Duodenal mucosa (tissue), 2 donors: ENCODE measurements around the gene NF1.

Source experiments
- H3K27ac ChIP-seq: one replicate; pipeline ENCODE4 v1.7.0; 2013; ENCODE audit warnings: low read depth, low read length
- H3K27me3 ChIP-seq, 2 donors: one replicate each; pipeline ENCODE4 v1.7.0; 2013; ENCODE audit warnings: low read length in 2 of 2, control low read depth in 1 of 2; ENCODE audit not compliant: insufficient read depth in 2 of 2, control insufficient read depth in 1 of 2
- H3K36me3 ChIP-seq, 2 donors: one replicate each; pipeline ENCODE4 v1.7.0; 2013; ENCODE audit warnings: low read length in 2 of 2, control low read depth in 1 of 2; ENCODE audit not compliant: insufficient read depth in 2 of 2, control insufficient read depth in 1 of 2
- H3K4me1 ChIP-seq, 2 donors: one replicate each; pipeline ENCODE4 v1.7.0; 2013; ENCODE audit warnings: low read length in 2 of 2, control low read depth in 1 of 2; ENCODE audit not compliant: insufficient read depth in 2 of 2, control insufficient read depth in 1 of 2
- H3K4me3 ChIP-seq, 2 donors: one replicate each; pipeline ENCODE4 v1.7.0; 2013; ENCODE audit warnings: low read length in 2 of 2, low read depth in 1 of 2
- H3K9ac ChIP-seq, 2 donors: one replicate each; pipeline ENCODE4 v1.7.0; 2013; ENCODE audit warnings: low read length in 2 of 2, low read depth in 1 of 2
- H3K9me3 ChIP-seq, 2 donors: one replicate each; pipeline ENCODE4 v1.7.0; 2013; ENCODE audit warnings: low read length in 2 of 2, control low read depth in 1 of 2; ENCODE audit not compliant: control insufficient read depth in 1 of 2

NF1 gene

DNA sequence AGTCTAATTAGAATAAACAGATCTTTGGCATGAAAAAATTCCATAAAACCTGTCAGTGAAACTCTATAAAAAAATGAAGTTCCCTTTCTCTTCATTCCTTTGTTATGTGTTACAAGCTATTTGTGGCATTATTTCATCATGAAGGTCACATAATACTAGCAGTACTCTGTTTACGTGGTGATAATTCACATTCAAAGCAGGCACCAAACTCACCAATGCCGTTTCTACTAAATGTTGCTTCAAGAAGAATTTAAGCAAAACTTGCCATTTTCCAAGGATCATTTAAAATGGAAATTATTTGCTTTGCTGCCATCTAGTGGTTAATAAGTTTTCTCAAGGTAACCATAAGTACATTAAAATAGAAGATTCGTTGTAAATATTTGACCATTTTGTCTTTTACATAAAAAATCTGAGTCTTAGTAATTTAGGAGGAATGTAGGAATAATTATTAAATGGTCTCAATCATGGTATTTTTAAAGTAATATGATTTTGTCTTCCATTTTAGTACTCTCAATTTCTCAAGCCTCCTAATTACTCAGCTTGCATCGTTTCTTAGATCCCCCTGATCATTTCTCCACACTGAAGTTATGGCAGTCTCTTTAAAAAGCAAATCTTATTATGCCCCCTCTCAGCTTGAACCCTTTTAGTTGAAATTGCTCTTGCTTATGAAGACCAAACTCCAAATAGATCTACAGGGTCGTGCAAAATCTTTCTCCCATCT lies 121.4 kb downstream of the NF1 start:
- Histone ChIP-seq H3K27ac (no peak overlapping the region), H3K9ac (no peak overlapping the region)

DNA sequence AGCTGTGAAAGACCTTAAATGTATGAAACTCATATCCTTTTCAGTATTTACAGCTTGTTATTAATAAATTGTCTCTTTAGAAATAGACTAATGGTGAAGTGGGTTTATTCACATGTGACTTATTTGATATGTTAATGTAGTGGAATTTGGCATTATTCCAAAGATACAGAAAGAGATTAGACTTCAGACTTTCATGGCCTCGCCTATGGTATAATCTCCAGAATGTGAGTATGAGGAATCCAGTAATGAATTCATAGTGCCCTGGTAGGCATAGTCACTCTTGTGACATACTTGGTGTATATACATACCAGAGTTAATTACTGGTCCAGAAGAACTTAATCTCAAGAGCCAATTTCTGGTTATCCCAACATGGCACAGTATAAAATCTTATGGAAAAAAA lies 129.6 kb downstream of the NF1 start:
- Histone ChIP-seq H3K27ac (no peak overlapping the region), H3K9me3 (no peaks in the 10 kb centered on the region), H3K4me1 (no peaks in the 10 kb centered on the region), H3K27me3 (no peaks in the 10 kb centered on the region), H3K4me3 (no peak overlapping the region), H3K36me3 (peaks cover 4 to 14% of the 10 kb centered on the region in 2 donors), H3K9ac (no peak overlapping the region)

More for the DNA sequence above, 121.4 kb downstream of the NF1 start:
- Histone ChIP-seq H3K4me1 (no peaks in the 10 kb centered on the region), H3K36me3 (peaks cover 7 to 16% of the 10 kb centered on the region in 2 donors), H3K27me3 (no peaks in the 10 kb centered on the region), H3K9me3 (no peaks in the 10 kb centered on the region), H3K4me3 (no peak overlapping the region)

DNA sequence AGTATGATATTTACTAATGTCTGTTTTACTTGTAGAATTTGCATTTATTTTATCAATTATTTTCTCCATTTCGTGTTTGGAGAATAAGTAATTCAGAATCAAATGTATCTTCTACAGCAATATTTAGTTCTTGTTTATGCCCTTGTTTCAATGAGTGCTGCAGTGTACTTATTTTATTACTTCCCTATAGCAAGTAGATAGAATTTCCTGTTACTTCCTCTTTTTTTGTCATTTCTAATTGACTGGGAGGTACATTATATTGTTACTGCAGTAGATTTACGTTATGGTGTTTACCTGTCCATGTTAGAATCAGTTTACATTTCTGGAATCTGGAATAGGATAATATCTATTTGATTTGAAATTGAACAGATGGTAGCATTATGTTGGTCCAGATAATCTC lies 131.1 kb downstream of the NF1 start:
- H3K27ac ChIP-seq, result no peak overlapping the region
- no peaks in the 10 kb centered on the region for H3K27me3 ChIP-seq
- peaks cover 0 to 22% of the 10 kb centered on the region in 2 donors for H3K36me3 ChIP-seq
- H3K9me3 ChIP-seq, result no peaks in the 10 kb centered on the region
- no peak overlapping the region for H3K4me3 ChIP-seq
- no peaks in the 10 kb centered on the region for H3K4me1 ChIP-seq
- H3K9ac ChIP-seq, result no peak overlapping the region

DNA sequence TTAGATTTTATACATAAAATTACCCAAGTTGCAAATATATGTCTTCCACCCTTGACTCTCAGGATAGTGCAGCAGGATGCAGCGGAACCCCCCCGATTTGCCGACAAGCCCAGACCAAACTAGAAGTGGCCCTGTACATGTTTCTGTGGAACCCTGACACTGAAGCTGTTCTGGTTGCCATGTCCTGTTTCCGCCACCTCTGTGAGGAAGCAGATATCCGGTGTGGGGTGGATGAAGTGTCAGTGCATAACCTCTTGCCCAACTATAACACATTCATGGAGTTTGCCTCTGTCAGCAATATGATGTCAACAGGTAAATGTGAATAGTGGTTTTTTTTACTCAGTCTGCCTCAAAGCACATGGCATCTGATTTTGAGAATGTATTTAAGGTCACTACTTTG lies 131.6 kb downstream of the NF1 start:
- Histone ChIP-seq H3K36me3 (peaks cover 0 to 22% of the 10 kb centered on the region in 2 donors), H3K27me3 (no peaks in the 10 kb centered on the region), H3K9ac (no peak overlapping the region), H3K4me3 (no peak overlapping the region), H3K4me1 (no peaks in the 10 kb centered on the region), H3K27ac (no peak overlapping the region), H3K9me3 (no peaks in the 10 kb centered on the region)

DNA sequence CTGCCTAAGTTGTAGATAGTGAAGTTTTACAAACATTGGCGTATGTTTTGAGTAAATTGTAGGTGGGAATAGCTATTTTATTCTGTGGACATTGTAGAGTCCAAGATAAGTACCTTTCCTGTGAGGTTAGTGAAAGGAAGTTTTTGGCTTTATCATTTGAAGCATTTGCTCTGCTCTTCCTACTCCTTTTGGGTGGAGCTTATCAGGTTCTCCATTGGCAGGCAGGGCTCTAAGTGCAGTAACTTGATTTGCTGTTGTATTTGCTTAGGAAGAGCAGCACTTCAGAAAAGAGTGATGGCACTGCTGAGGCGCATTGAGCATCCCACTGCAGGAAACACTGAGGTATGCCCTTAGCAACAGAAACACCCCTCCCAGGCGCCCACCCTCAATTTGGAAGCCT lies 132.2 kb downstream of the NF1 start:
- Histone ChIP-seq H3K27ac (no peak overlapping the region), H3K9ac (no peak overlapping the region), H3K27me3 (no peaks in the 10 kb centered on the region), H3K4me3 (no peak overlapping the region), H3K4me1 (no peaks in the 10 kb centered on the region), H3K9me3 (no peaks in the 10 kb centered on the region), H3K36me3 (peaks cover 0 to 22% of the 10 kb centered on the region in 2 donors)

DNA sequence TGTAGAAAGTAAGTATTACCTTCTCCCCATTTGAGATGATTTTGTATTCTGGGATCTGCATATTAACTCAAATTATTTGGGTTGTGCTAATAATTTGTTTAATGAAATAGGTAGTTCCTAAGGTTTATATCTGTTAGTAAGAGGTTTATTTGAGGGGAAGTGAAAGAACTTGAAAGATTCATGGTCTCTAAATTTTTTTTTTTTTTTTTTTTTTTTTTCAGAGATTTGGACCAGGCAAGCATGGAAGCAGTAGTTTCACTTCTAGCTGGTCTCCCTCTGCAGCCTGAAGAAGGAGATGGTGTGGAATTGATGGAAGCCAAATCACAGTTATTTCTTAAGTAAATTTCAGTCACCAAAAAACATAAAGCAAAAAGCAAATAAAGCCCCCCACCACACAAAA lies 137.1 kb downstream of the NF1 start:
- Histone ChIP-seq H3K27me3 (no peaks in the 10 kb centered on the region), H3K9me3 (no peaks in the 10 kb centered on the region), H3K9ac (no peak overlapping the region), H3K4me1 (no peaks in the 10 kb centered on the region), H3K36me3 (peaks cover 10 to 48% of the 10 kb centered on the region in 2 donors), H3K4me3 (no peak overlapping the region), H3K27ac (no peak overlapping the region)

DNA sequence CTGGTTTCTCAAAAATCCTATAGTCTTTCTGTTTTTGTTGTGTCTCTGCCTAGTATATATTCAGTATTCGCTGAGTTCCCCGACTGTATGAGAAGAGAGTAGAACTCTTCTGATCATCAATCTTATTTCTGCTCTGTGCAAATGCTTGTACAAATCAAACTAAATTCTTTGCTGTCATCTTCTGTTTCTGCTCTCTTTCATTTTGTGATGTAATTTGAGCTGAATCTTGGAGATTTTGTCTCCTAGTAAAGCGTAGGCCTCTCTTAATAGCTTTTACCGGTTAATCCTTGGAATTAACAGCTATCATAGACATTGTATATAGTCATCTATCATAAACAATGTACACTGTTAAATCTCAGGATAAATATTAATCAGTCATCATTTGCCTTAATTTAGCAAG lies 140.3 kb downstream of the NF1 start:
- no peak overlapping the region for H3K4me3 ChIP-seq
- peaks cover 10 to 36% of the 10 kb centered on the region in 2 donors for H3K36me3 ChIP-seq
- no peak overlapping the region for H3K27ac ChIP-seq
- no peaks in the 10 kb centered on the region for H3K9me3 ChIP-seq
- no peak overlapping the region for H3K9ac ChIP-seq
- no peaks in the 10 kb centered on the region for H3K4me1 ChIP-seq
- no peaks in the 10 kb centered on the region for H3K27me3 ChIP-seq

DNA sequence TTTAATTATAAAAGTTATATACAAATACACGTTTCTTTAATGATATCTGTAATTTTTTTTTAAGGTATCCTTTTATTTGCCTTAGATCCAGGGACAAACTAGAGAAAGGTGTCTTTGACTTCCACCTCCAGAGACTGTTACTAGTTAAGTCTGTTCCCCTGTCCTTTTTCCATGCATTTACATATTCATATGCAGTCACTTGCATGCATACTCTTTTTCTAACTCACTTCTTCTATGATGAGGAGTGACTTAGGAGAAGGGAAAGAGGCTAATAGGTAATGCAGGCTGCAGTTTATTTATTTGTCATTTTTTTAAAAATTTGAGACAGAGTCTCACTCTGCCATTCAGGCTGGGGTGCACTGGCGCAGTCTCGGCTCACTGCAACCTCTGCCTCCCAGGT lies 141.4 kb downstream of the NF1 start:
- H3K9me3 ChIP-seq, result no peaks in the 10 kb centered on the region
- H3K4me3 ChIP-seq, result no peak overlapping the region
- no peak overlapping the region for H3K9ac ChIP-seq
- H3K36me3 ChIP-seq, result peaks cover 10 to 40% of the 10 kb centered on the region in 2 donors
- H3K4me1 ChIP-seq, result no peaks in the 10 kb centered on the region
- H3K27ac ChIP-seq, result no peak overlapping the region
- no peaks in the 10 kb centered on the region for H3K27me3 ChIP-seq

DNA sequence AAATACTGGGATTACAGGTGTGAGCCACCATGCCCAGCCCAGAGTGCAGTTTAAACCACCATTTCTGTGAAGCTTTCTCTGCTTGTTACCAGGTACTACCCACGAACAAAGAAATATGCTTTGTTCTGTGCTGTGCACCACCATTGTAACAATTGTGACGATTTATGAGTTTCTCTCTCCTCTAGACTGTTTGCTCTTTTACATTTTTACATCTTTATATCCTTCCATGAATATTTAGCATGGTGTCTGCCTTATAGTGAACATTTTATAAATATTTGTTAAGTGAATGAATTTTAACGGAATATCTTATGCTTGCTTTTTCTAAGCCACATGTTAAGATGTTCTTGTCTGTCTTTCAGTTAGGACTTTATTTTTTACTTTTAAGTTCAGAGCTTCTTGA lies 141.9 kb downstream of the NF1 start:
- Histone ChIP-seq H3K4me1 (no peaks in the 10 kb centered on the region), H3K9ac (no peak overlapping the region), H3K27ac (no peak overlapping the region), H3K4me3 (no peak overlapping the region), H3K36me3 (peaks cover 10 to 43% of the 10 kb centered on the region in 2 donors), H3K9me3 (no peaks in the 10 kb centered on the region), H3K27me3 (no peaks in the 10 kb centered on the region)

DNA sequence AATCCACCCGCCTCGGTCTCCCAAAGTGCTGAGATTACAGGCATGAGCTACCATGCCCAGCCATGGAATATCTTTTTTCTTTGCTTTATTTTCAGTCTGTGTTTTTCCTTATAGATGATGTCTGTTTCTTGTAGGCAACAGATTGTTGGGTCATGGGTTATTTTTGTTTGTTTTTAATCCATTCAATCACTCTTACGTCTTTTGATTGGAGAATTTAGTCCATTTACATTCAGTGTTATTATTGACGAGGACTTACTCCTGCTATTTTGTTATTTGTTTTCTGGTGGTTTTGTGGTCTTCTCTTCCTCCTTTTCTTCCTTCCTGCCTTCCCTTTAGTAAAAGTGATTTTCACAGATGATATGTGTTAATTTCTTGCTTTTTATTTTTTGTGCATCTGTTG lies 146.3 kb downstream of the NF1 start:
- no peaks in the 10 kb centered on the region for H3K4me1 ChIP-seq
- H3K36me3 ChIP-seq, result peaks cover 25 to 49% of the 10 kb centered on the region in 2 donors
- H3K27me3 ChIP-seq, result no peaks in the 10 kb centered on the region
- no peaks in the 10 kb centered on the region for H3K9me3 ChIP-seq
- no peak overlapping the region for H3K27ac ChIP-seq
- H3K9ac ChIP-seq, result no peak overlapping the region
- no peak overlapping the region for H3K4me3 ChIP-seq
